Subcutaneous abdominal adipose tissue (tissue), 5 donors: ENCODE results near the gene LRRC1.

Source experiments
- H3K27ac ChIP-seq: one replicate; pipeline ENCODE4 v1.7.0; 2013; ENCODE audit warnings: low read depth, mild to moderate bottlenecking, inconsistent platforms, low read length, moderate library complexity
- H3K27me3 ChIP-seq, 5 donors: one replicate each; pipeline ENCODE4 v1.7.0; 2013; ENCODE audit warnings: low read length in 5 of 5, inconsistent platforms in 1 of 5; ENCODE audit not compliant: control insufficient read depth in 5 of 5, insufficient read depth in 4 of 5
- H3K36me3 ChIP-seq, 5 donors: one replicate each; pipeline ENCODE4 v1.7.0; 2013; ENCODE audit warnings: low read length in 5 of 5; ENCODE audit not compliant: control insufficient read depth in 5 of 5, insufficient read depth in 5 of 5
- H3K4me1 ChIP-seq, 5 donors: one replicate each; pipeline ENCODE4 v1.7.0; 2013; ENCODE audit warnings: low read length in 5 of 5, mild to moderate bottlenecking in 3 of 5, moderate library complexity in 1 of 5; ENCODE audit not compliant: control insufficient read depth in 5 of 5, insufficient read depth in 5 of 5
- H3K4me3 ChIP-seq, 5 donors: one replicate each; pipeline ENCODE4 v1.7.0; 2013; ENCODE audit warnings: low read length in 5 of 5, low read depth in 1 of 5
- H3K9ac ChIP-seq, 5 donors: one replicate each; pipeline ENCODE4 v1.7.0; 2013; ENCODE audit warnings: low read length in 5 of 5, mild to moderate bottlenecking in 4 of 5, moderate library complexity in 3 of 5
- H3K9me3 ChIP-seq, 5 donors: one replicate each; pipeline ENCODE4 v1.7.0; 2013; ENCODE audit warnings: low read length in 5 of 5; ENCODE audit not compliant: control insufficient read depth in 5 of 5
- donor health status: healthy.
- donor health status: healthy.
- donor health status: healthy.
- donor health status: healthy.
- donor health status: healthy.

Gene LRRC1

DNA sequence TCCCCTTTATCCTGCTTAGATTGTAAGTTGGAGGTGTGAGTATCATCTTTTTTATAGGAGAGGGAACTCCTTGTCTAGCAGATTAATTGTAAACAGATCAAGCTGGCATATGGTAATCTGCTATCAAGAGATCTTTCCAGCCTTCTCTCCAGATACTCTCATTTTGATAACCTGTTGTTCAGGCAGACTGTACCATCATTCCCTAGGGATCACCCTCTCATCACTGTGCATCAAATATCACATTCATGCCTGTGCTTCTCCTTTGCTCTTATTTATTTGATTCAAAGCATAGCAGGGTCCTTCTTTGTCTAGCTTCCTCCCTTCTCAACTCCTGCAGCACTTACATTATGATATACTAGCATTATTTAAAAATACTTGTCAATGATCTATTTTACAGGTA is 73.8 kb downstream of the LRRC1 start:
- Histone ChIP-seq H3K9me3 (peaks cover 0 to 3% (median 0%) of the 10 kb centered on the region in 5 donors), H3K27me3 (no peaks in the 10 kb centered on the region), H3K27ac (no peak overlapping the region), H3K36me3 (no peaks in the 10 kb centered on the region), H3K4me3 (no peak overlapping the region), H3K9ac (no peak overlapping the region), H3K4me1 (no peaks in the 10 kb centered on the region)

DNA sequence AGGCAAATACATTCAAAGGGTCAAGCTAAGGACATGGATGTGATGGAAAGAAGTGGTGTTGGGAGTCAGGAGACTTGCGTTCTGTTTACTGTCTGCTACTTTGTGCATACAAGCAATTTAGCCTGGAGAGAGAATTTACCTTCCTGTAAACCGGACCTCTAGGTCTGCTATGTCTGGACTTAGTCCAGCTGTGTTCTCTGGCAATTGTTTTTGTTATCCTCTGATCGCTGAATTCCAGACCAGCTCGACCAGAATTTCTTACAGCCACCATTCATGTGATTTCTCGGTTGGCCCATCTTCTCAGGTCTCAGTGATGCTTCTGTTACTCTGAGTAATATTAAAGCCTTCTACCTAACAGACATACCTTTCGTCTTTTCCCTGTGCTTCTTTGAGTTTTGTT is 75.2 kb downstream of the LRRC1 start:
- Histone ChIP-seq H3K4me3 (no peak overlapping the region), H3K27ac (no peak overlapping the region), H3K9me3 (peaks cover 0 to 3% (median 0%) of the 10 kb centered on the region in 5 donors)

DNA sequence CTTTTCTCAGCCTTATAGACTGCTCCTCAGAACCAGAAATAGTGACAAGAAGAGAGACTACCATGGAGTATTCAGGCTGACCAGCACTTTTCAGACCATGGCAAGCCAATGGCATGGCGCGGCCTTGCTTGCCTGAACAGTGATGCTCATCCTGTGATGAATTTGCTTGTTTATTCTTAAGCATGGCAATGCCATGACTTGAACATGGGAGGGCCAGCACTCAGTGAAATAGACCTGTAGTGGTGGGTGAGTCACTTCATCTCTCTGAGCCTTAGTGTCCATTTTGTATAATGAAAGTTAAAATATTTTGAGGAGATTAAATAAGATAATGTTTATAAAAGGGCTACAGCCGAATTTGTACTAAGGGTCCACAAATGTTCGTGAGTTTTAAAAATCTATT is 79.1 kb downstream of the LRRC1 start:
- Histone ChIP-seq H3K9me3 (peaks cover 0 to 3% (median 0%) of the 10 kb centered on the region in 5 donors), H3K4me1 (peaks cover 0 to 3% (median 0%) of the 10 kb centered on the region in 5 donors)

More for the DNA sequence above, 75.2 kb downstream of the LRRC1 start:
- no peaks in the 10 kb centered on the region for H3K27me3 ChIP-seq
- H3K4me1 ChIP-seq: no peaks in the 10 kb centered on the region
- H3K9ac ChIP-seq: no peak overlapping the region
- no peaks in the 10 kb centered on the region for H3K36me3 ChIP-seq

DNA sequence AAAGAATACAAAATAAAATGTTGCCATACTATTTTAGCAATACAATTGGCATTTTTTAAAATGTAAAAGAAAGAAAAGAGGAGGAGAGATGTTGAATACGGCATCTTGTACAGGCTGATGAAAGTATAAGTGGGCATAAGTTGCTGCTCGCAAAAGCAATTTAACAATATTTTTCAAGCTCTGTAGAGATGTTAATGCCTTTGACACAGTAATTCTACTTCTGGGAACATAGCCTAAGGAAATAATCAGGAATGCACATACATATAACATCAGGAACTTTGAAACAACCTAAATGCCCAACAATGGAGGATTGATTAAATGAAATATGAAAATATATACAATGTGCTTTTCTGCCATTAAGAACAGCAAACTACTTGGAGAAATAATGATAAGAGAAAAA is 80.2 kb downstream of the LRRC1 start:
- Histone ChIP-seq H3K9ac (no peak overlapping the region), H3K9me3 (peaks cover 0 to 3% (median 0%) of the 10 kb centered on the region in 5 donors), H3K36me3 (no peaks in the 10 kb centered on the region), H3K4me3 (no peak overlapping the region), H3K4me1 (peaks cover 0 to 3% (median 0%) of the 10 kb centered on the region in 5 donors), H3K27me3 (no peaks in the 10 kb centered on the region), H3K27ac (no peak overlapping the region)

More for the DNA sequence above, 79.1 kb downstream of the LRRC1 start:
- H3K27ac ChIP-seq: no peak overlapping the region
- H3K36me3 ChIP-seq: no peaks in the 10 kb centered on the region
- no peak overlapping the region for H3K9ac ChIP-seq
- no peaks in the 10 kb centered on the region for H3K27me3 ChIP-seq
- H3K4me3 ChIP-seq: no peak overlapping the region

DNA sequence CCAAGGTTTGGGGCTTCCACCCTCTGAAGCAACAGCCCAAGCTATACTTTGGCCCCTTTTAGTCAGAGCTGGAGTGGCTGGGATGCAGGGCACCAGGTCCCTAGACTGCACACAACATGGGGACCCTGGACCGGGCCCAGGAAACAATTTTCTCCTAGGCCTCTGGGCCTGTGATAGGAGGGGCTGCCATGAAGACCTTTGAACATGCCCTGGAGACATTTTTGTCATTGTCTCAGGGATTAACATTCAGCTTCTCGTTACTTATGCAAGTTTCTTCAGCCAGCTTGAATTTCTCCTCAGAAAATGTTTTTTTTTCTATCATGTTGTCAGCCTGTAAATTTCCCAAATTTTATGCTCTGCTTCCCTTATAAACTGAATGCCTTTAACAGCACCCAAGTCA is 82.3 kb downstream of the LRRC1 start:
- H3K9ac ChIP-seq: no peak overlapping the region
- no peak overlapping the region for H3K4me3 ChIP-seq
- H3K36me3 ChIP-seq: no peaks in the 10 kb centered on the region
- peaks cover 0 to 3% (median 0%) of the 10 kb centered on the region in 5 donors for H3K9me3 ChIP-seq
- H3K27ac ChIP-seq: no peak overlapping the region
- peaks cover 0 to 3% (median 0%) of the 10 kb centered on the region in 5 donors for H3K4me1 ChIP-seq
- H3K27me3 ChIP-seq: no peaks in the 10 kb centered on the region

DNA sequence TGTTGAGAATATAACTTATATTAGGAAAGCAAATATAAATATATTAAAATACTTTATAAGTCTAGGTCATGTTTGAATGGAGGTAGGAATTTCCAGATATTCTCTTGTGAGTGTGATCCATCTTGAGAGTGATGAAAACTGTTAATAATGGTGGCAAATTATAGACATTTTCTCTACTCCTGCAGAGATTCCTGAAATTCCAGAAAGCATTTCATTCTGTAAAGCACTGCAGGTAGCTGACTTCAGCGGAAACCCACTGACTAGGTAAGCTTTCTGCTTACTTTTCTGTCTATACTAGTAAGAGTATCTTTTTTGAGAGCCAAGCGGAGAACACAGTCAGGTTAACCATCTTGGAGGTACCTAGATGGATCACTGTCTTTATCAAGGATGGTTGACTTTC is 84.0 kb downstream of the LRRC1 start:
- peaks cover 0 to 3% (median 0%) of the 10 kb centered on the region in 5 donors for H3K4me1 ChIP-seq
- H3K4me3 ChIP-seq: no peak overlapping the region
- no peaks in the 10 kb centered on the region for H3K27me3 ChIP-seq
- no peaks in the 10 kb centered on the region for H3K36me3 ChIP-seq
- H3K9ac ChIP-seq: no peak overlapping the region
- H3K27ac ChIP-seq: no peak overlapping the region
- H3K9me3 ChIP-seq: no peaks in the 10 kb centered on the region

DNA sequence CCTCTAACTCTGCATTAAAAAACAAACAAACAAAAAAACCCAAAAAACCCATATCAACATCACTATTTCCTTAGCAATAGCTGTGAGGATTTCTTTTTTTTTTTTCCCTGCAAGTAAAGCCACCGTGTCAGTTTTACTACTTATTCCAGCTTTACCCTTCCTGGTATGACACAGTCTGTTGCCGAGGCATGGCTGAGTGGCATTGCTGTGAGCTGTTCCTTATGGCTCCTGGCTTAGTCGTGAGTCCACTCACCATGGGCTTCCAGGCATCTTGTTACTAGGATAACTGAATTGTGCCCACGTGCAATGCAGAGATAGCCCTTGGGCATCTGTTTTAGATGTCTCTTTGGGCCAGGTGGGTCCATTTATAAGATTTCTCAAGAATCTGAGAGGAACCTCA is 84.8 kb downstream of the LRRC1 start:
- H3K36me3 ChIP-seq: no peaks in the 10 kb centered on the region
- H3K9me3 ChIP-seq: no peaks in the 10 kb centered on the region
- H3K27me3 ChIP-seq: no peaks in the 10 kb centered on the region
- no peak overlapping the region for H3K27ac ChIP-seq
- H3K4me3 ChIP-seq: no peak overlapping the region
- no peak overlapping the region for H3K9ac ChIP-seq
- H3K4me1 ChIP-seq: peaks cover 0 to 3% (median 0%) of the 10 kb centered on the region in 5 donors

DNA sequence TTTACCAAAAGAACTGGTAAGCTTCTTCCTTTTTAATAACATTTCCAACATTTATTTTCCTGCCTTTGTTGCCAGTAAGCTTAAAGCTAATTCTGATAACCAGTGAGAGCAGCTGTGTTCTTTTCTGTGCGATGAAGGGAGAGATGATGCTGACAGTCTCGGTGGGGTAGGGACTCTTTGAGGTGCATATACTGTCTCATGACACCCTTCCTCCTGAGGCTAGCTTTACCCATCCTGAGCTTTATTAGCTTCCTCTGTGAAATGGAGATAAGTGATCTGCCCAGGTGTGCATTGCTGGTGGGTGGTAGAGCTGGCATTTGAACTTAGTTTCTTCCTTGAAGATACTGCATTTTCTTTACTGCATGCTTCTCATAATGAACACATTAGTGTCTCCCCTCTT is 92.5 kb downstream of the LRRC1 start:
- Histone ChIP-seq H3K36me3 (no peaks in the 10 kb centered on the region), H3K9me3 (no peaks in the 10 kb centered on the region), H3K4me1 (no peaks in the 10 kb centered on the region), H3K9ac (no peak overlapping the region), H3K27me3 (no peaks in the 10 kb centered on the region), H3K4me3 (no peak overlapping the region), H3K27ac (no peak overlapping the region)

DNA sequence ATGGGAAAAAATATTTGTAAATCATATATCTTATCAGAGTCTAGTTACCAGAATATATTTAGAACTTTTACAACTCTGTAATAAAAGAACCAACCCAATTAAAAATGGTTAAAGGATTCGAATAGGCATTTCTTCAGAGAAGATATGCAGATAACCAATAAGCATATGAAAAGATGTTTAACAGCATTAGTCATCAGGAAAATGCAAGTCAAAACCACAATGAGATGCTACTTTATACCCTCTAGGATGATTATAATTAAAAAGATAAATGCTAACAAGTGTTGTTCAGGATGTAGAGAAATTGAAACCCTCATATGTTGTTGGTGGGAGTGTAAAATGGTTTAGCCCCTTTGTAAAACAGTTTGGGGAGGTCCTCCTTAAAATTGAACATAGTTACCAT is 94.1 kb downstream of the LRRC1 start:
- H3K27ac ChIP-seq: no peak overlapping the region
- no peaks in the 10 kb centered on the region for H3K36me3 ChIP-seq
- no peaks in the 10 kb centered on the region for H3K4me1 ChIP-seq
- H3K9me3 ChIP-seq: no peaks in the 10 kb centered on the region
- no peak overlapping the region for H3K4me3 ChIP-seq
- H3K9ac ChIP-seq: no peak overlapping the region
- no peaks in the 10 kb centered on the region for H3K27me3 ChIP-seq

DNA sequence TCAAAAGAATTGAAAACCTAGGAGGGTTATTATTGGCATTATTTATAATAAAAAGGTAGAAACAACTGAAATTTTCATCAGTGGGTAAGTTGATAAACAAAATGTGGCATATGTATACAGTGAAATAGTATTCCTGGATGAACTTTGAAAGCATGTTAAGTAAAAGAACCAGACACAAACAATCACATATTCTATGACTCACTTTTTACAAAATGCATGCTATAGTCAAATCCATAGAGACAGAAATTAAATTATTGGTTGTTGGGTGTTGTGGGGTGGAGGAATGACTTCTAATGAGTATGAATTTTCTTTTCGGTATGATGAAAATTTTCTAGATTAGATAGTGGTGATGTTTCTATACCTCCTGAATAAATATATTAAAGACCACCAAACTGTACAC is 94.6 kb downstream of the LRRC1 start:
- H3K9me3 ChIP-seq: no peaks in the 10 kb centered on the region

DNA sequence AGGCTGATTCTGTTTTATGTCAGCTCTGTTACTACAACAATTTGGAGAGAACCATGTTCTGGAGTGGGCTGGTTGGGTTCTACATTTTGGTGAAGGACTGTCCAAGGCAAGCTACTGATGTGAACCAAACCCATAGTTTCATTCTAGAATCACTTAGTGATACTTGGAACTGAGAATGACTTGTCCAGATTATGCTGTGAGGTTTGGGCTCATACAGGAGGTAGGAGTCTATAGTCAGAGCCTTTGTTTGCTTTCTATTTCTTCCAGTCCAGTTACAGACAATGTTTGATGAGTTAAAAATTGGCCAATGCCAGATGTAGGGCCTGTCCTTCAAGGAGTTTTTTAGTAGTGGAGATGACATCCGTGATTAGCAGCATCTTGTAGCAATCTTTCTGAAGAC is 97.9 kb downstream of the LRRC1 start:
- no peaks in the 10 kb centered on the region for H3K36me3 ChIP-seq
- H3K27ac ChIP-seq: no peak overlapping the region
- no peaks in the 10 kb centered on the region for H3K27me3 ChIP-seq
- H3K4me1 ChIP-seq: no peaks in the 10 kb centered on the region
- no peak overlapping the region for H3K9ac ChIP-seq
- H3K4me3 ChIP-seq: no peak overlapping the region
- H3K9me3 ChIP-seq: no peaks in the 10 kb centered on the region

More for the DNA sequence above, 94.6 kb downstream of the LRRC1 start:
- Histone ChIP-seq H3K9ac (no peak overlapping the region), H3K36me3 (no peaks in the 10 kb centered on the region), H3K27me3 (no peaks in the 10 kb centered on the region), H3K4me3 (no peak overlapping the region), H3K27ac (no peak overlapping the region), H3K4me1 (no peaks in the 10 kb centered on the region)
